Upper lobe of left lung (tissue), 6 donors: ENCODE measurements around the gene HDAC5. TPM values are rescaled to one million over a fixed set of nuclear protein-coding genes. Genes with fewer than 3 reads are reported as not detected.
A peak's percentile ranks its signal among the peaks of the same experiment; 100 is the strongest.

Source experiments
- ATAC-seq, 2 donors: fragments of 200-7000 bp; cut with Tn5 transposase; one replicate each; pipeline ENCODE4 v1.9.1; 2022; ENCODE audit warnings: mild to moderate bottlenecking in 2 of 2, moderate library complexity in 2 of 2; ENCODE audit not compliant: low FRiP score in 2 of 2
- DNase-seq, 2 donors: peaks; one replicate each; pipeline ENCODE4 v3.0.0-alpha.2; 2019 to 2020
- H3K27ac ChIP-seq, 4 donors: fragments of 200-600 bp; sonication (generic); one replicate each; pipeline ENCODE4 v1.5.1; 2016 to 2019
- H3K27me3 ChIP-seq, 4 donors: fragments of 200-600 bp; sonication (generic); one replicate each; pipeline ENCODE4 v1.5.1; 2017 to 2019
- H3K36me3 ChIP-seq, 4 donors: fragments of 200-600 bp; sonication (generic); one replicate each; pipeline ENCODE4 v1.5.1; 2016 to 2019
- H3K4me1 ChIP-seq, 4 donors: fragments of 200-600 bp; sonication (generic); one replicate each; pipeline ENCODE4 v1.5.1; 2018 to 2019
- H3K4me3 ChIP-seq, 4 donors: fragments of 200-600 bp; sonication (generic); one replicate each; pipeline ENCODE4 v1.5.1; 2017 to 2019; ENCODE audit warnings: mild to moderate bottlenecking in 2 of 4, moderate library complexity in 1 of 4
- H3K9me3 ChIP-seq, 4 donors: fragments of 200-600 bp; sonication (generic); one replicate each; pipeline ENCODE4 v1.5.1; 2018 to 2019
- CTCF ChIP-seq, 6 experiments: fragments of 450-650 bp in 4 of 6; fragments of 200-600 bp in 2 of 6; sonication (generic) in 2 of 6; IDR thresholded peaks; one replicate each; pipeline ENCODE4 v1.5.1; 2016 to 2019; ENCODE audit warnings: antibody characterized with exemption in 6 of 6
- EP300 ChIP-seq, 4 donors: sonication (generic); formaldehyde crosslinking; IDR thresholded peaks; one replicate each; pipeline ENCODE4 v1.5.1; 2017; ENCODE audit warnings: antibody characterized with exemption in 4 of 4, control low read depth in 2 of 4
- POLR2A ChIP-seq, 4 donors: fragments of 450-650 bp; IDR thresholded peaks; one replicate each; pipeline ENCODE4 v1.5.1; 2016 to 2017; ENCODE audit warnings: antibody characterized with exemption in 4 of 4, mild to moderate bottlenecking in 2 of 4
- POLR2AphosphoS5 ChIP-seq, 2 donors: sonication (generic); formaldehyde crosslinking; IDR thresholded peaks; one replicate each; pipeline ENCODE4 v1.5.1; 2017; ENCODE audit warnings: antibody characterized with exemption in 2 of 2
- WGBS, 2 donors: methylation state at CpG; one replicate each; pipeline ENCODE4 v1.1.5; 2017 to 2018; 5-methylcytosine and 5-hydroxymethylcytosine counted together
- total RNA-seq, 6 donors: library from RNA; depleted of rRNA in 4 of 6; stranded (reverse); fragments of >200 nt in 4 of 6; gene quantifications; one replicate each; pipeline versions ENCODE4 v1.1.0 to v1.2.1, GENCODE V29; 2016 to 2021
- donor health status: DM: no; HTN: no; CAD: no; lungs with moderate emphysema.
- donor health status: DM: no; HTN: yes; CAD: no; lungs with severe emphysema.

HDAC5 gene
- total RNA-seq, 6 donors from 2014 or later = 59.9 to 138 (median 64.9) TPM

- Histone ChIP-seq H3K4me3 (no peak overlapping the region), H3K27me3 (no peaks in the 10 kb centered on the region), H3K27ac (peak overlapping the region in 1 of 4 donors; percentile 63), H3K9me3 (no peaks in the 10 kb centered on the region), H3K4me1 (peaks cover 0 to 30% (median 9%) of the 10 kb centered on the region in 4 donors), H3K36me3 (peaks cover 17 to 85% (median 57%) of the 10 kb centered on the region in 4 donors)
- DNase-seq (peak in 1 of 2 donors; percentile 49), ATAC-seq (peak in 1 of 2 donors; percentile 42)
- 46 to 53% methylated on average over 2 to 4 of the region's 4 CpGs for WGBS, 2 donors
- TF ChIP-seq POLR2AphosphoS5 (IDR thresholded peaks at IDR 0.05) (no peak), CTCF (IDR thresholded peaks at IDR 0.05) (no peak), EP300 (IDR thresholded peaks at IDR 0.05) (no peak), POLR2A (IDR thresholded peaks at IDR 0.05) (no peak)
Measured at GRCh38 chr17:44077595-44077909, 45.9 kb downstream of the HDAC5 start.

GRCh38 chr17:44076716-44077594, 46.5 kb downstream of the HDAC5 start:
- no peaks in the 10 kb centered on the region for H3K27me3 ChIP-seq
- no peak for TF ChIP-seq POLR2A (IDR thresholded peaks at IDR 0.05)
- no peak for TF ChIP-seq POLR2AphosphoS5 (IDR thresholded peaks at IDR 0.05)
- no peak for TF ChIP-seq EP300 (IDR thresholded peaks at IDR 0.05)
- no peak for TF ChIP-seq CTCF (IDR thresholded peaks at IDR 0.05)
- H3K4me3 ChIP-seq = no peak overlapping the region
- WGBS, 2 donors = 67 to 81% methylated on average over 5 to 6 of the region's 6 CpGs
- no peaks in the 10 kb centered on the region for H3K9me3 ChIP-seq
- peaks cover 2 to 33% (median 10%) of the 10 kb centered on the region in 4 donors for H3K4me1 ChIP-seq
- DNase-seq (no peak), ATAC-seq (no peak)
- H3K36me3 ChIP-seq = peaks cover 13 to 79% (median 51%) of the 10 kb centered on the region in 4 donors
- peak overlapping the region in 1 of 4 donors; percentile 63 for H3K27ac ChIP-seq

GRCh38 chr17:44075598-44076293, 47.7 kb downstream of the HDAC5 start:
- peak overlapping the region in 2 of 4 donors; percentile 17 to 25 for H3K27ac ChIP-seq
- TF ChIP-seq POLR2AphosphoS5 (IDR thresholded peaks at IDR 0.05) (no peak), POLR2A (IDR thresholded peaks at IDR 0.05) (no peak), CTCF (IDR thresholded peaks at IDR 0.05) (no peak), EP300 (IDR thresholded peaks at IDR 0.05) (no peak)
- H3K27me3 ChIP-seq = no peaks in the 10 kb centered on the region
- H3K36me3 ChIP-seq = peaks cover 13 to 67% (median 47%) of the 10 kb centered on the region in 4 donors
- H3K9me3 ChIP-seq = no peaks in the 10 kb centered on the region
- no peak overlapping the region for H3K4me3 ChIP-seq
- H3K4me1 ChIP-seq = peaks cover 11 to 45% (median 20%) of the 10 kb centered on the region in 4 donors
- WGBS, 2 donors = 79 to 82% methylated on average over 8 to 10 of the region's 10 CpGs
- no peak for DNase-seq
- no peak for ATAC-seq

GRCh38 chr17:44074911-44075285, 48.5 kb downstream of the HDAC5 start:
- H3K9me3 ChIP-seq = no peaks in the 10 kb centered on the region
- 96% methylated on average over 9 of the region's 9 CpGs for WGBS, 2 donors
- H3K4me1 ChIP-seq = peaks cover 15 to 49% (median 23%) of the 10 kb centered on the region in 4 donors
- no peak overlapping the region for H3K27ac ChIP-seq
- no peak overlapping the region for H3K4me3 ChIP-seq
- DNase-seq (no peak), ATAC-seq (no peak)
- no peaks in the 10 kb centered on the region for H3K27me3 ChIP-seq
- TF ChIP-seq POLR2A (IDR thresholded peaks at IDR 0.05) (no peak), CTCF (IDR thresholded peaks at IDR 0.05) (no peak)
- peaks cover 13 to 59% (median 41%) of the 10 kb centered on the region in 4 donors for H3K36me3 ChIP-seq
